Endodermal cell (in vitro differentiated cells): Measurements from ENCODE around the gene SBF2. TPM values are rescaled to one million over a fixed set of nuclear protein-coding genes. Genes with fewer than 3 reads are reported as not detected.

ENCODE experiments used
- DNase-seq: peaks from one replicate; pipeline ENCODE4 v3.0.0-alpha.2; 2017
- H3K27ac ChIP-seq: 2 replicates; pipeline ENCODE4 v1.5.1; 2013; ENCODE audit warnings: mild to moderate bottlenecking, low read depth, low read length, moderate library complexity
- H3K27me3 ChIP-seq: 2 replicates; pipeline ENCODE4 v1.6.1; 2013; ENCODE audit warnings: mild to moderate bottlenecking, low read length, moderate library complexity; ENCODE audit not compliant: insufficient read depth, control insufficient read depth, poor library complexity, severe bottlenecking
- H3K36me3 ChIP-seq: 2 replicates; pipeline ENCODE4 v1.7.0; 2013; ENCODE audit warnings: mild to moderate bottlenecking, low read length, moderate library complexity; ENCODE audit not compliant: control insufficient read depth, insufficient read depth
- H3K4me1 ChIP-seq: one replicate; pipeline ENCODE4 v1.7.0; 2013; ENCODE audit warnings: low read length; ENCODE audit not compliant: control insufficient read depth, insufficient read depth
- H3K4me3 ChIP-seq: 2 replicates; pipeline ENCODE4 v1.5.1; 2013; ENCODE audit warnings: mild to moderate bottlenecking, low read length, moderate library complexity
- H3K9ac ChIP-seq: 2 replicates; pipeline ENCODE4 v1.6.1; 2013; ENCODE audit warnings: mild to moderate bottlenecking, low read length, moderate library complexity; ENCODE audit not compliant: poor library complexity, severe bottlenecking; ENCODE audit errors: extremely low read depth
- H3K9me3 ChIP-seq: 2 replicates; pipeline ENCODE4 v1.6.1; 2013; ENCODE audit warnings: mild to moderate bottlenecking, low read length, moderate library complexity; ENCODE audit not compliant: control insufficient read depth
- H3K27ac Mint-ChIP-seq: 2 replicates; pipeline ENCODE4 v1.8.0; 2020; ENCODE audit warnings: mixed read lengths
- H3K27me3 Mint-ChIP-seq: 2 replicates; pipeline ENCODE4 v1.8.0; 2021; ENCODE audit warnings: mild to moderate bottlenecking, mixed read lengths; ENCODE audit not compliant: insufficient read depth
- H3K36me3 Mint-ChIP-seq: 2 replicates; pipeline ENCODE4 v1.8.0; 2020; ENCODE audit warnings: low read depth, mixed read lengths
- H3K4me1 Mint-ChIP-seq: 2 replicates; pipeline ENCODE4 v1.8.0; 2020; ENCODE audit warnings: mixed read lengths
- H3K4me3 Mint-ChIP-seq: 2 replicates; pipeline ENCODE4 v1.8.0; 2020; ENCODE audit warnings: mild to moderate bottlenecking, moderate library complexity, mixed read lengths
- H3K9me3 Mint-ChIP-seq: 2 replicates; pipeline ENCODE4 v1.8.0; 2020; ENCODE audit warnings: mild to moderate bottlenecking, mixed read lengths
- WGBS, 2 experiments: methylation state at CpG; one replicate each; pipeline versions ENCODE4 v1.1.5 to v1.1.7; 2013; ENCODE audit warnings: missing lambda C conversion rate in 2 of 2, mixed read lengths in 1 of 2; ENCODE audit not compliant: insufficient coverage in 1 of 2, insufficient read length in 1 of 2; 5-methylcytosine and 5-hydroxymethylcytosine counted together
- total RNA-seq, 2 donors: library from RNA; stranded (reverse); fragmentation: NEBNext Ultra II Directional in 1 of 2; extraction: Animal tissue kit (Norgen Biotek cat#: 25700) in 1 of 2; gene quantifications; 2 replicates in 1 of 2; 3 replicates in 1 of 2; pipeline ENCODE4 v1.2.1, GENCODE V29; 2021
- TF ChIP-seq, protein P1 (sequence below): fragments of 200-600 bp; sonication (generic); conservative IDR thresholded peaks from 2 replicates; pipeline ENCODE4 v1.5.0; 2021; ENCODE audit warnings: antibody characterized with exemption, mild to moderate bottlenecking

SBF2 gene
- total RNA-seq, 2 donors from 2014 or later: 27.1 to 32.5 TPM

DNA sequence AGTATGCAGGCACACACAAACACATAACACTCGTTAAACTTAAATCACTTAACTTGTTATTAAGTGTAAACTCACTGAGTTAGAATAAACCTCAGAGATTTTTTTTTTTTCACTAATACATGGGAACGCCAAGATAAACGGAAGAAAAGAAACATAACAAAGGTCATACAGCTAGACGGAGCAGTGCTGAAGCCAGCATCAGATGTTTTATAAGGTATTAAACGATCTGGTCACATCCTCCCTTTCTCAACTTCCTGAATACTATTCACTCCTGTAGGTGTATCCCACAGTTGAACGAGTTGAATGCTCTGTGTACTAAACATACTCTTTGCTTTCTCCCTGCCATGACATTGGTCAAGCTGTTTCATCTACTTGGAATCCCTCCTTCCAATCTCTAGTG is 418.2 kb downstream of the SBF2 start:
- Histone ChIP-seq H3K9ac (no peak overlapping the region), H3K36me3 (no peaks in the 10 kb centered on the region), H3K27me3 (no peaks in the 10 kb centered on the region), H3K4me3 (no peak overlapping the region), H3K4me1 (no peaks in the 10 kb centered on the region), H3K27ac (no peak overlapping the region), H3K9me3 (peaks cover 13% of the 10 kb centered on the region)
- Mint-ChIP-seq H3K36me3 (peaks cover 8% of the 10 kb centered on the region), H3K27ac (no peak overlapping the region), H3K27me3 (no peaks in the 10 kb centered on the region), H3K4me3 (no peak overlapping the region), H3K9me3 (peaks cover 19% of the 10 kb centered on the region), H3K4me1 (no peaks in the 10 kb centered on the region)
- DNase-seq: no peak
- TF ChIP-seq, protein P1, sequence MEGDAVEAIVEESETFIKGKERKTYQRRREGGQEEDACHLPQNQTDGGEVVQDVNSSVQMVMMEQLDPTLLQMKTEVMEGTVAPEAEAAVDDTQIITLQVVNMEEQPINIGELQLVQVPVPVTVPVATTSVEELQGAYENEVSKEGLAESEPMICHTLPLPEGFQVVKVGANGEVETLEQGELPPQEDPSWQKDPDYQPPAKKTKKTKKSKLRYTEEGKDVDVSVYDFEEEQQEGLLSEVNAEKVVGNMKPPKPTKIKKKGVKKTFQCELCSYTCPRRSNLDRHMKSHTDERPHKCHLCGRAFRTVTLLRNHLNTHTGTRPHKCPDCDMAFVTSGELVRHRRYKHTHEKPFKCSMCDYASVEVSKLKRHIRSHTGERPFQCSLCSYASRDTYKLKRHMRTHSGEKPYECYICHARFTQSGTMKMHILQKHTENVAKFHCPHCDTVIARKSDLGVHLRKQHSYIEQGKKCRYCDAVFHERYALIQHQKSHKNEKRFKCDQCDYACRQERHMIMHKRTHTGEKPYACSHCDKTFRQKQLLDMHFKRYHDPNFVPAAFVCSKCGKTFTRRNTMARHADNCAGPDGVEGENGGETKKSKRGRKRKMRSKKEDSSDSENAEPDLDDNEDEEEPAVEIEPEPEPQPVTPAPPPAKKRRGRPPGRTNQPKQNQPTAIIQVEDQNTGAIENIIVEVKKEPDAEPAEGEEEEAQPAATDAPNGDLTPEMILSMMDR: no peak
- WGBS, 2 experiments: 90 to 93% methylated on average over 3 to 6 of the region's 6 CpGs

DNA sequence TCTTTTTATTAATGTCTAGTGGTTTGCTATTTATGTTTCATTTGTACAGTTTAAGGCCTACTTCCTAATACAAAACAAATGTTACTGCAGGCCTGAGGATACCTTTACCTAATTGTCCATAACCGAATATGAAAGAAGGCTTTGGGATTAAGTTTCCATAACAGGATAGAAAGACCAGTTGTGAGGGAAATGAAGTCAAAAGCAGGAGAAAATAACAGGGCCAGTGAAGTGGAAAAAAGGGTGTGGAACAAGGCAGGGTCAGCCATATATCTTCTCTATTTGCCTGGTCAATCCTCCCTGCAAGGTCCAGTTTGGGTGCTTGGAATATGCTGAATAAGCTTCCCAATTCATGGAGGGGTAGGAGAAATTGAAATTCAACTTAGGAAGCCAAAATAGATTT is 418.6 kb downstream of the SBF2 start:
- no peaks in the 10 kb centered on the region for H3K4me1 ChIP-seq
- H3K9ac ChIP-seq: no peak overlapping the region
- peaks cover 23% of the 10 kb centered on the region for H3K9me3 Mint-ChIP-seq
- TF ChIP-seq, protein P1: no peak
- H3K27me3 ChIP-seq: no peaks in the 10 kb centered on the region
- H3K27ac ChIP-seq: no peak overlapping the region
- H3K4me1 Mint-ChIP-seq: no peaks in the 10 kb centered on the region
- peaks cover 11% of the 10 kb centered on the region for H3K36me3 Mint-ChIP-seq
- H3K27me3 Mint-ChIP-seq: no peaks in the 10 kb centered on the region
- no peak overlapping the region for H3K4me3 Mint-ChIP-seq
- DNase-seq: no peak
- H3K4me3 ChIP-seq: no peak overlapping the region
- H3K36me3 ChIP-seq: peaks cover 2% of the 10 kb centered on the region
- peaks cover 17% of the 10 kb centered on the region for H3K9me3 ChIP-seq
- 100% methylated on average over 1 of the region's 1 CpG for WGBS, 2 experiments
- no peak overlapping the region for H3K27ac Mint-ChIP-seq

DNA sequence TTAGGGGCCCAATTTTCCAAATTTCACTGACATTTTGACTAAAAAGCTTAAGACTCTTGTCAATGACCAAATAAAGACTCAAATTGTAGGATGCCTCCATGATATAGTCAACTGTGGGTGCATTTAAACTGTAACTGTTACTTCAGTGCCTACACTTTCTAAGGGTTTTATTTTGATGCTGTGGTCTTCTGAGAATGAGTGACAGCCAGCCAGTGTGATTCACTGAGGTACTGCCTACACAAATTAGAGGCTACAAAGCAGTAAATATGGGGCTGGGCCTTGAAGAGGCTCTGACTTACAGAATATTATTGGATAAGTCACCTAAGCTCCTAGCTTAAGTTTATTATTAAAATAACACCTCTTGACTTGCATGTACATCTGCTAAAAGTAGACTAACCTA is 419.6 kb downstream of the SBF2 start:
- H3K9me3 Mint-ChIP-seq: peaks cover 30% of the 10 kb centered on the region
- no peaks in the 10 kb centered on the region for H3K27me3 Mint-ChIP-seq
- H3K27me3 ChIP-seq: no peaks in the 10 kb centered on the region
- peaks cover 17% of the 10 kb centered on the region for H3K36me3 Mint-ChIP-seq
- H3K36me3 ChIP-seq: peaks cover 3% of the 10 kb centered on the region
- peaks cover 2% of the 10 kb centered on the region for H3K4me1 Mint-ChIP-seq
- H3K4me1 ChIP-seq: no peaks in the 10 kb centered on the region
- H3K27ac Mint-ChIP-seq: no peak overlapping the region
- no peak overlapping the region for H3K27ac ChIP-seq
- H3K9ac ChIP-seq: no peak overlapping the region
- TF ChIP-seq, protein P1: no peak
- no peak overlapping the region for H3K4me3 ChIP-seq
- peaks cover 21% of the 10 kb centered on the region for H3K9me3 ChIP-seq
- no peak overlapping the region for H3K4me3 Mint-ChIP-seq
- DNase-seq: no peak
